Sigmoid colon (tissue), 7 donors: ENCODE measurements around the gene DNER. TPM values are rescaled to one million over a fixed set of nuclear protein-coding genes. Genes with fewer than 3 reads are reported as not detected.
"Not testable (repeated sequence)": the region's sequence is repeated elsewhere in the genome, so short reads cannot be mapped to it uniquely, and the experiment has no call there.

Experiments used
- DNase-seq: peaks from one replicate; pipeline ENCODE4 v3.0.0-alpha.2; 2019
- H3K27ac ChIP-seq, 4 donors: fragments of 200-600 bp; sonication (generic); one replicate each; pipeline ENCODE4 v1.5.1; 2016 to 2019; ENCODE audit warnings: mild to moderate bottlenecking in 1 of 4
- H3K27me3 ChIP-seq, 3 donors: fragments of 200-600 bp; sonication (generic); one replicate each; pipeline ENCODE4 v1.5.1; 2019; ENCODE audit warnings: mild to moderate bottlenecking in 1 of 3
- H3K36me3 ChIP-seq, 4 donors: fragments of 200-600 bp; sonication (generic); one replicate each; pipeline ENCODE4 v1.5.1; 2016 to 2019
- H3K4me1 ChIP-seq, 4 donors: fragments of 200-600 bp; sonication (generic); one replicate each; pipeline ENCODE4 v1.5.1; 2017 to 2019
- H3K4me3 ChIP-seq, 4 donors: fragments of 200-600 bp; sonication (generic); one replicate each; pipeline ENCODE4 v1.5.1; 2017 to 2019; ENCODE audit warnings: mild to moderate bottlenecking in 2 of 4, moderate library complexity in 1 of 4
- H3K9me3 ChIP-seq, 4 donors: fragments of 200-600 bp in 3 of 4; sonication (generic) in 3 of 4; one replicate each; pipeline versions ENCODE4 v1.5.1 to v1.6.1; 2013 to 2019
- CTCF ChIP-seq, 4 experiments: fragments of 450-650 bp in 3 of 4; fragments of 200-600 bp in 1 of 4; IDR thresholded peaks; one replicate each; pipeline ENCODE4 v1.5.1; 2016 to 2019; ENCODE audit warnings: antibody characterized with exemption in 4 of 4, mild to moderate bottlenecking in 3 of 4, moderate library complexity in 2 of 4
- EP300 ChIP-seq, 4 donors: sonication (generic); formaldehyde crosslinking; IDR thresholded peaks; one replicate each; pipeline ENCODE4 v1.6.1; 2017; ENCODE audit warnings: antibody characterized with exemption in 4 of 4
- POLR2A ChIP-seq, 2 donors: fragments of 450-650 bp; IDR thresholded peaks; one replicate each; pipeline ENCODE4 v1.6.1; 2016; ENCODE audit warnings: antibody characterized with exemption in 2 of 2, mild to moderate bottlenecking in 2 of 2, moderate library complexity in 2 of 2
- POLR2AphosphoS5 ChIP-seq, 4 donors: sonication (generic); formaldehyde crosslinking; IDR thresholded peaks; one replicate each; pipeline ENCODE4 v1.6.1; 2017; ENCODE audit warnings: antibody characterized with exemption in 4 of 4
- WGBS, 2 donors: extraction: QIAGEN DNeasy Blood & Tissue Kit; methylation state at CpG; one replicate each; pipeline ENCODE4 v1.1.7; 2013; 5-methylcytosine and 5-hydroxymethylcytosine counted together
- intact Hi-C: fragments of 100-400 bp; cut with DNase I; formaldehyde crosslinking; loops from one replicate; pipeline ENCODE4 v1.15.1; 2023
- polyA plus RNA-seq, 3 donors: library from polyadenylated mRNA; stranded (reverse); fragments of 200-250 nt; gene quantifications; one replicate each; pipeline ENCODE4 v1.2.3, GENCODE V29; 2013
- total RNA-seq, 4 donors: library from RNA; depleted of rRNA; stranded (reverse); fragments of >200 nt; gene quantifications; one replicate each; pipeline ENCODE4 v1.1.0, GENCODE V29; 2016
- donor health status: healthy with polysubstance abuse.
- donor health status: Bipolar disorder and iron deficiency.
- donor health status: healthy.

The DNER gene
- total and polyA plus RNA-seq, 7 donors = 2.7 to 17.7 (median 9.9) TPM; not detected in 1

GRCh38 chr2:229708335-229708734 lies 6.0 kb downstream of the DNER start:
- Histone ChIP-seq H3K9me3 (peaks cover 0 to 2% (median 0%) of the 10 kb centered on the region in 4 donors), H3K4me3 (no peak overlapping the region), H3K27me3 (peaks cover 5 to 25% (median 5%) of the 10 kb centered on the region in 3 donors), H3K4me1 (peaks cover 0 to 3% (median 2%) of the 10 kb centered on the region in 4 donors), H3K36me3 (no peaks in the 10 kb centered on the region), H3K27ac (no peak overlapping the region)
- TF ChIP-seq POLR2A (IDR thresholded peaks at IDR 0.05) (no peak), CTCF (IDR thresholded peaks at IDR 0.05) (no peak)
- intact Hi-C loops = no loop called here
- whole genome bisulfite sequencing, 2 donors = 48 to 64% methylated on average over 2 of the region's 2 CpGs
- no peak for DNase-seq

GRCh38 chr2:229703909-229704630 lies 10.3 kb downstream of the DNER start:
- no peak for DNase-seq
- TF ChIP-seq POLR2A (IDR thresholded peaks at IDR 0.05) (no peak), POLR2AphosphoS5 (IDR thresholded peaks at IDR 0.05) (no peak), CTCF (IDR thresholded peaks at IDR 0.05) (no peak), EP300 (IDR thresholded peaks at IDR 0.05) (no peak)
- Histone ChIP-seq H3K27ac (no peak overlapping the region), H3K4me3 (no peak overlapping the region), H3K4me1 (no peaks in the 10 kb centered on the region), H3K9me3 (no peaks in the 10 kb centered on the region), H3K27me3 (no peaks in the 10 kb centered on the region), H3K36me3 (no peaks in the 10 kb centered on the region)
- intact Hi-C loops = no loop called here
- WGBS, 2 donors = 75 to 85% methylated on average over 5 of the region's 5 CpGs

GRCh38 chr2:229701716-229702115 lies 12.6 kb downstream of the DNER start:
- H3K27me3 ChIP-seq = no peaks in the 10 kb centered on the region
- H3K9me3 ChIP-seq = no peaks in the 10 kb centered on the region
- no peaks in the 10 kb centered on the region for H3K4me1 ChIP-seq
- no peak overlapping the region for H3K27ac ChIP-seq
- intact Hi-C loops = no loop called here
- WGBS, 2 donors = 68 to 86% methylated on average over 6 of the region's 6 CpGs
- TF ChIP-seq POLR2A (IDR thresholded peaks at IDR 0.05) (no peak), EP300 (IDR thresholded peaks at IDR 0.05) (no peak), CTCF (IDR thresholded peaks at IDR 0.05) (no peak), POLR2AphosphoS5 (IDR thresholded peaks at IDR 0.05) (no peak)
- no peak for DNase-seq
- no peaks in the 10 kb centered on the region for H3K36me3 ChIP-seq
- no peak overlapping the region for H3K4me3 ChIP-seq

GRCh38 chr2:229701062-229701461 lies 13.3 kb downstream of the DNER start:
- Histone ChIP-seq H3K9me3 (no peaks in the 10 kb centered on the region), H3K36me3 (no peaks in the 10 kb centered on the region), H3K4me3 (no peak overlapping the region), H3K4me1 (no peaks in the 10 kb centered on the region), H3K27ac (no peak overlapping the region), H3K27me3 (no peaks in the 10 kb centered on the region)
- 87 to 92% methylated on average over 2 of the region's 2 CpGs for WGBS, 2 donors
- no peak for TF ChIP-seq EP300 (IDR thresholded peaks at IDR 0.05)
- no peak for TF ChIP-seq POLR2A (IDR thresholded peaks at IDR 0.05)
- no peak for TF ChIP-seq CTCF (IDR thresholded peaks at IDR 0.05)
- TF ChIP-seq POLR2AphosphoS5 (IDR thresholded peaks at IDR 0.05) = no peak
- no peak for DNase-seq
- intact Hi-C loops = no loop called here

GRCh38 chr2:229695961-229696360 lies 18.4 kb downstream of the DNER start:
- whole genome bisulfite sequencing, 2 donors = 90 to 91% methylated on average over 2 of the region's 2 CpGs
- H3K27me3 ChIP-seq = no peaks in the 10 kb centered on the region

GRCh38 chr2:229693845-229694244 lies 20.5 kb downstream of the DNER start:
- H3K4me3 ChIP-seq, H3K27ac ChIP-seq, DNase-seq, H3K4me1 ChIP-seq, H3K27me3 ChIP-seq, intact Hi-C loops, H3K9me3 ChIP-seq, H3K36me3 ChIP-seq: not testable (repeated sequence)
- WGBS, 2 donors = 23 to 70% methylated on average over 1 of the region's 1 CpG

More at GRCh38 chr2:229695961-229696360, 18.4 kb downstream of the DNER start:
- DNase-seq = no peak
- no peaks in the 10 kb centered on the region for H3K9me3 ChIP-seq
- no peaks in the 10 kb centered on the region for H3K4me1 ChIP-seq
- intact Hi-C loops = no loop called here
- H3K4me3 ChIP-seq = no peak overlapping the region
- TF ChIP-seq POLR2A (IDR thresholded peaks at IDR 0.05) (no peak), CTCF (IDR thresholded peaks at IDR 0.05) (no peak), POLR2AphosphoS5 (IDR thresholded peaks at IDR 0.05) (no peak), EP300 (IDR thresholded peaks at IDR 0.05) (no peak)
- H3K27ac ChIP-seq = no peak overlapping the region
- no peaks in the 10 kb centered on the region for H3K36me3 ChIP-seq
